Measurements from ENCODE around the gene KRT20. TPM values are rescaled to one million over a fixed set of nuclear protein-coding genes. Genes with fewer than 3 reads are reported as not detected.
A peak's percentile ranks its signal among the peaks of the same experiment; 100 is the strongest.

The KRT20 gene
- polyA plus RNA-seq, 3 donors = not detected

DNA sequence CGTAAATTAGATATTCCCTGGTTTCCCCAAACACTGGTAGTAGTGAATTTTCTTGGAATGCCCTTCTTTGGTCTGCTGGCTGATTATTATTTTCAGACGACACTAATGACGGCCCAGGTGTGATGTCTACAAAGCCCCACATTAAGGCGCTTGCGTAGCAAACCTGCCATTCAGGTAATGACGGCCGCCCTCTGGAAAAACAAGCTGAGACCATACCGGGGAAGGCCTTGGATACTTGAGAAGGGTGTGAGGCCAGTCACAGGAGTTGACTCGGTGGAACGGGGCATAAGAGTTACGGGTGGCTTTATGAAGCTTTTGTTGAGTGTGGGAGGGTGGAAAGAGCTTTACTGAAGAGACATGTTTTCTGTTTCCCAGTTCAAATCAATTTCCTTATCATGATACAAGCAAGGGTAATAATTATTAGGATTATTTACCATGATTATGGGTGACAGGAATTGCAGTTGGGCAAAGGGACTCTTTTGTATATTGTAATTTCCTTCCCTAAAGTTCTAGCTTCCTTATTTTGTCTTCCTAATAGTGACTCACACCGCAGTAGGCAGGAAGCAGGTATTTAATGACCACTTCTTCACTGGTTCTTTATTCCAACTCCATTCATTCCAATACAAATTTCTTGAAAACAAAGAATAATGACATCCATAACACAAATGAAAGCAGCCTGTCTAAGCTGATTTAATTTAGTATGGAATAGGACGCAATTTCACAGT lies 27.6 kb upstream of the KRT20 start:
- Mint-ChIP-seq H3K4me1 (peaks cover 55% of the 10 kb centered on the region), H3K9me3 (peaks cover 0 to 2% (median 0%) of the 10 kb centered on the region in 7 donors), H3K27me3 (ENCODE audit: low read depth in 3 of 3) (peaks cover under 1 to 8% (median 2%) of the 10 kb centered on the region in 3 donors), H3K27ac (peak overlapping the region; percentile 86 to 97 (median 92)), H3K36me3 (no peaks in the 10 kb centered on the region), H3K4me3 (peak overlapping the region in 1 of 2 donors; percentile 53)
- TF ChIP-seq CTCF (IDR thresholded peaks at IDR 0.05) = no peak
- peak overlapping the region; percentile 88 to 91 for H3K27ac ChIP-seq (ENCODE audit: low read depth in 1 of 2, low read length in 2 of 2)
- no peaks in the 10 kb centered on the region for H3K79me2 ChIP-seq (ENCODE audit: insufficient read depth, low read length)
- WGBS (ENCODE audit: insufficient coverage) = no CpG with 5 or more reads among the region's 13 CpGs
- H3K4me1 ChIP-seq (ENCODE audit: control insufficient read depth in 1 of 2, insufficient read depth in 2 of 2, low read length in 2 of 2) = peaks cover 72 to 76% of the 10 kb centered on the region in 2 donors
- no peaks in the 10 kb centered on the region for H3K9me3 ChIP-seq (replicated peaks in 1 of 2; ENCODE audit: control insufficient read depth in 1 of 2, insufficient read depth in 1 of 2, low read length in 2 of 2)
- intact Hi-C loops (cut with micrococcal nuclease) = loop anchor here in 1 of 2 donors (10.0 kb wide), 1 partner anchor 592 kb away; the partner anchor contains the start of gene KRT13
- no peak overlapping the region for H2AFZ ChIP-seq (ENCODE audit: insufficient read depth, low read depth, low read length, poor library complexity, severe bottlenecking)
- H3K4me2 ChIP-seq (replicated peaks; ENCODE audit: extremely low read depth, low read length, poor library complexity, severe bottlenecking) = peak overlapping the region; percentile 45
- peaks cover 4 to 9% of the 10 kb centered on the region in 2 donors for H3K27me3 ChIP-seq (ENCODE audit: control insufficient read depth in 2 of 2, insufficient read depth in 2 of 2, low read length in 2 of 2)
- H3K36me3 ChIP-seq (replicated peaks in 1 of 2; ENCODE audit: control insufficient read depth in 1 of 2, insufficient read depth in 2 of 2, low read length in 2 of 2) = no peaks in the 10 kb centered on the region
- no peak overlapping the region for H3K9ac ChIP-seq (ENCODE audit: insufficient read depth, low read length, poor library complexity, severe bottlenecking)
- peak; percentile 64 to 89 (median 86) for DNase-seq
- H3K4me3 ChIP-seq (replicated peaks in 1 of 3; ENCODE audit: low read depth in 2 of 3, low read length in 3 of 3) = peak overlapping the region in 1 of 3 experiments; percentile 48
- no peaks in the 10 kb centered on the region for H4K20me1 ChIP-seq (ENCODE audit: insufficient read depth, low read length)

DNA sequence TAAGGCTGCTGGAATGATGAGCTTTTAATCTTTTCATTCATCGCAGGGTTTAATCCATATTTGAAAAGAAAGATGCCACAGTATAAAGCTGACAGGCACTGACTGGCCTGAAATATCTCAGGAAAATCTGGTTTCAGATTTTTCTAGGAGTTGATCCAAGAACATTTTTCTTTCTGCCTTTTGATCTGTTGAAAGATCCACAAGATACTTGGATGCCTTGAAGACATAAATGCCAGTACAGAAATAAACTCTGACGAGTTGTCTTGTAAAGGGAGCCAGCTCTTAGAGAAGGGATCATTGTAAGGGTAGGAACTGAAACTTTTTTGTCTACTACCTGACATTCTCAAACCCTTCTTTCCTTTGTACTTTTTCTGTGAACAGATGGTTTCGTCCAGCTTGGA lies 25.4 kb upstream of the KRT20 start:
- Mint-ChIP-seq H3K27ac (peak overlapping the region in 4 of 7 donors; percentile 18 to 60 (median 26)), H3K36me3 (no peaks in the 10 kb centered on the region), H3K27me3 (ENCODE audit: low read depth in 3 of 3) (peaks cover 11 to 18% (median 13%) of the 10 kb centered on the region in 3 donors), H3K4me1 (peaks cover 43% of the 10 kb centered on the region), H3K4me3 (no peak overlapping the region), H3K9me3 (no peaks in the 10 kb centered on the region)
- Histone ChIP-seq H3K27me3 (ENCODE audit: control insufficient read depth in 2 of 2, insufficient read depth in 2 of 2, low read length in 2 of 2) (peaks cover 4 to 9% of the 10 kb centered on the region in 2 donors), H3K4me3 (replicated peaks in 1 of 3; ENCODE audit: low read depth in 2 of 3, low read length in 3 of 3) (no peak overlapping the region), H3K79me2 (ENCODE audit: insufficient read depth, low read length) (no peaks in the 10 kb centered on the region), H2AFZ (ENCODE audit: insufficient read depth, low read depth, low read length, poor library complexity, severe bottlenecking) (no peak overlapping the region), H3K36me3 (replicated peaks in 1 of 2; ENCODE audit: control insufficient read depth in 1 of 2, insufficient read depth in 2 of 2, low read length in 2 of 2) (no peaks in the 10 kb centered on the region), H4K20me1 (ENCODE audit: insufficient read depth, low read length) (no peaks in the 10 kb centered on the region), H3K9me3 (replicated peaks in 1 of 2; ENCODE audit: control insufficient read depth in 1 of 2, insufficient read depth in 1 of 2, low read length in 2 of 2) (no peaks in the 10 kb centered on the region), H3K9ac (ENCODE audit: insufficient read depth, low read length, poor library complexity, severe bottlenecking) (no peak overlapping the region), H3K27ac (ENCODE audit: low read depth in 1 of 2, low read length in 2 of 2) (no peak overlapping the region), H3K4me1 (ENCODE audit: control insufficient read depth in 1 of 2, insufficient read depth in 2 of 2, low read length in 2 of 2) (peaks cover 52 to 55% of the 10 kb centered on the region in 2 donors), H3K4me2 (replicated peaks; ENCODE audit: extremely low read depth, low read length, poor library complexity, severe bottlenecking) (no peak overlapping the region)
- TF ChIP-seq CTCF (IDR thresholded peaks at IDR 0.05) = no peak
- no CpG with 5 or more reads among the region's 3 CpGs for WGBS (ENCODE audit: insufficient coverage)
- DNase-seq = no peak
- intact Hi-C loops (cut with micrococcal nuclease) = loop anchor here in 1 of 2 donors (10.0 kb wide), 1 partner anchor 594 kb away; the partner anchor contains the start of gene KRT13
